GM19193 (cell line): Measurements from ENCODE around the gene P4HA3.

Source experiments
- POLR2A ChIP-seq: IDR thresholded peaks from 4 replicates; pipeline ENCODE4 v1.6.1; 2011; ENCODE audit not compliant: insufficient read depth, insufficient read length; ENCODE audit errors: extremely low read depth

The P4HA3 gene

GRCh38 chr11:74283580-74284180 lies 27.8 kb downstream of the P4HA3 start:
- no peak for TF ChIP-seq POLR2A

- TF ChIP-seq POLR2A, result no peak
Measured at GRCh38 chr11:74282914-74283371, 28.5 kb downstream of the P4HA3 start.

- no peak for TF ChIP-seq POLR2A
Measured at GRCh38 chr11:74282421-74282820, 29.0 kb downstream of the P4HA3 start.

DNA sequence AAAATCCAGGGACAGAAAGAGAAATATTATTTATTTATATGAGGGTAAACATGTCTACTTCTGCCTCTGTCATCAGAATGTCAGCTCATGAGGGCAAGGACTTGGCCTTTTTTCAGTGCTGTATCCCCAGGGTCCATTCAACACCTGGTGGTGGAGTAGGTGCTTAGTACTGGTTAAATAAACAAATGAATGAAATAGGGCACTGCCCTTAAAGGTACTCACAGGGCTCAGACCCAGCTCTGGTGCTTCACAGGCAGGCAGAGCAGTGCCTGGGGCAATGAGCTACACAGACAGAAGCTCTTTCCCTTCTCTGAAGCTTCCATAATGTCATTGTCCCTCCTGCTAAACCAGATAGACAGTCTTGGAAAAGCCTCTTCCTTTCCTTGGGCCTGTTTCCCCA lies 30.9 kb downstream of the P4HA3 start:
- TF ChIP-seq POLR2A, result no peak

DNA sequence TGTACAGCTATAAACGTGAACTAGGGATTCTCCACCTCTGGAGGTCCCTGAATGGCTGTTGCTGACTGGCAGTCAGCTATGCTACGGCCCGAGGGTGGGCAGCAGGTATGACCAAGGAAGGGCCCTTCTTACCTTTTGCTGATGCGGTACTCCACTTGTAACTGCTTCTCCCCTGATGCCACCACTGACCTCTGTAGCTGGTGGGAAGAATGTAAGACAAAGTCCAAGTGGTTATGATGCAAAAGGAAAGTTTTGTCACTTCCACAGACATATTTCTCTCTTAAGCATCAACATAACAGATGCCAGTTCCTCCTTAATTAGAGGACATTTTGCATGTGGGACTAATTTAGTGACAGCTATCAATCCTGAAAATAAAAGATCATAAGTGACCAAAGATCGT lies 32.2 kb downstream of the P4HA3 start:
- no peak for TF ChIP-seq POLR2A

GRCh38 chr11:74278721-74279161 lies 32.7 kb downstream of the P4HA3 start:
- TF ChIP-seq POLR2A, result no peak

DNA sequence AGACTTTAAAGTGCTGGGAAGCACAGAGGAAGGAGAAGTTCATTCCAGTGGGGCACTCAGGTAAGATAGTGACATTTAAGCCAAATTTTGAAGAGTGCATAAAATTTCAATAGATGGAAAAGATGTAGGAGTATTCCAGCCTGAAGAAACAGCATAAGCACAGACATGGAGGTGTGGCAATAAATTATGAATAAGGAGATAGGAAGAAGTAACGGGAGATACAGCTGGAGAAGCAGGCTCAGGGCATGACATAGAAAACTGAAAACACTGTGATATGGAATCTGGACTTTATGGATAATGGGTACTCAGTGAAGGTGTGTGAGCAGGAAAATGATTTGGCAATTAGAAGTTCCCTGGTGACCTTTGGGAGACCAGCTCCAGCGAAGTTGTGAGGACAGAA lies 33.3 kb downstream of the P4HA3 start:
- TF ChIP-seq POLR2A, result no peak

DNA sequence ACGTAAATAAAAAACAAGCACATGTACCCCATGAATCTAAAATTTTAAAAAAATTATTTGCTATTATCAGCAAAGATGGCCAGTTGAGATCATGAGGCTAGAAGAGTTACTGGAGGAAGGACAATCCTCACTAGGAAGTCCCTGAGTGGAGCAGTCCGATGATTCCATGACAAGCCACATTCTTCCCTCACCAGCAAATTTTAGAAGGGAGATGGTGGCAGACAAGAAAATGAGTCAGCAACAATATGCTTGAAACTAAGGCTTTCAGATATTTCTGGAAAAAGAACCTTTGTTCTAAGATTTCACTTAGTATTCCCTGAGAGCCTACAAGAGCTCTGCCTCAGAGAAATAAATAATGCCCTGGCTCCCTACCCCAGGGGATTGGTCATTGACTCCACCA lies 34.9 kb downstream of the P4HA3 start:
- no peak for TF ChIP-seq POLR2A

GRCh38 chr11:74272276-74272675 lies 39.2 kb downstream of the P4HA3 start:
- no peak for TF ChIP-seq POLR2A

DNA sequence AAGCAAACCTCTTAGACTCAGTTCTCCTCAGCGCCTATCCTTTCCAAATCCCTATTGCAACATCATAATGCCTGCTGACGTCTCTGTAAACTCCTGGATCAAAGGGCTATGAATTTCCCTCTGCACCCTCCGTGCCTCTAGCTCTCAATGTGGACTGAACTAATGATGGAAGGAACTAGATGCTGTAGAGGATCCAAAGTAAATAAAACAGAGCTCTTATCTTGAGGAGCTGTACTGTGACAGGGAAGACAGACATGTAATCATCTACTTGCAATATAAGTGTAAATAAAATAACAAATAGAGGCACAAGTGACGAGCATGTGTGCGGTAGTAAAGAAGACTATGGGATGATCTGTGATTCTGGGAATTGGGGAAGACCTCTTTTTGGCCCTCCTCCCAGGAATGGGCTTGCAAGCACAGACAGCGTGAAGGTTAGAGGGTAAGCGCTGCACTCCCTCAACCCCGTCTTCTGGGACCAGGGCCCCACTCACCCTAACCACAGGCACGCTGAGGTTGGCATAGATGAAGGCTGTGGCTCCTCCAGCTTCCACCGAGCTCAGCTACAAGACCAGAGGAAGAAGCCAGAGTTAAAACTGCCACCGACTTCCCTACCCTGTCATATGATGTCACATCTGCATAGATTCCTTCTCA lies 42.2 kb downstream of the P4HA3 start:
- TF ChIP-seq POLR2A, result no peak

DNA sequence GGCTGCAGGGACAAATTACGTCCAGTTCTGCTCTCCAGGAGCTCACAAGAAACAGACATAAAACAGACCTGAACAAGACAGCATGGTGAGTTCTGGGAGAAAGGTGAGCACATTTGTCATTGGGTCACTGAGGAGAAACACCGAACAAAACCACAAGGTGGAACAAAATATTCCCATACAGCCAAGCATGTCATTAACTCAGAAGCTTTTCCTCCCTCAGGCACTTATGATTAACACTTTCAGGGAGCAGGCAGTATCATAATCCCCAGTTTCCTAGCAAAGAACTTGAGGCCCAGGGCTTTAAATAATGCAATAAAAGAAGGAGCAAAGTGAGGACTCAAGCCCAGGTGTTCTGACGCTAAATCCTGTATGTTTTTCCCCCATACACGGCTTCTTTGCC lies 43.0 kb downstream of the P4HA3 start:
- no peak for TF ChIP-seq POLR2A

DNA sequence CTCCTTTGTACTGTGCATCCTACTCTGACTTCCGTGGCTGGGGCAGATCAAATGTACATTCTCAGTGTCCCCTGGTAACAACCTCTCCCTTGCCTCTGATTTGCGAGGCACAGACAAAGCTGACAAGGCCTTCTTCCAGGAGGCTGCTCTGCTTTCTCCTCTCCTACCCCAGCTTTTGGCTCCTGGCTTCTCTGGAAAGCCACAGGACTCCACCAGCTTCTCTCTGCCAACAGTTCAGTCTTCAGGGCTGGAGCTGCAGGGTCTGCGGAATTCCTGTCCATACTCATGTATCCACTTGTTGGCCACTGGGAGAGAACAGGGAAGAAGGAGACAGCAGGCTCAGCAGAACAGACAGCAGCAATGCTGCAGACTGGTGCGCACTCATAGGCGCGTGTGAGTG lies 44.4 kb downstream of the P4HA3 start:
- no peak for TF ChIP-seq POLR2A

GRCh38 chr11:74265256-74265655 lies 46.2 kb downstream of the P4HA3 start:
- TF ChIP-seq POLR2A, result no peak

GRCh38 chr11:74262725-74263124 lies 48.7 kb downstream of the P4HA3 start:
- no peak for TF ChIP-seq POLR2A

GRCh38 chr11:74257959-74258553 lies 53.4 kb downstream of the P4HA3 start:
- TF ChIP-seq POLR2A, result no peak
